HG03439 (cell line): ENCODE results near the gene CCL7.
"Not testable (repeated sequence)": the region's sequence is repeated elsewhere in the genome, so short reads cannot be mapped to it uniquely, and the experiment has no call there.

Experiments used
- ATAC-seq: cut with Tn5 transposase; IDR thresholded peaks from one replicate; pipeline ENCODE4 v1.9.1; 2021; ENCODE audit warnings: mild to moderate bottlenecking, moderate library complexity; ENCODE audit not compliant: unreplicated experiment

Gene CCL7

GRCh38 chr17:34269969-34270368 lies at the start of gene CCL7:
Gene CCL7, plus strand, starts transcription at chr17:34270221. Its CDS starts 70 bp downstream, at chr17:34270291.
- no peak for ATAC-seq

GRCh38 chr17:34220752-34221395 lies 49.1 kb upstream of the CCL7 start:
- no peak for ATAC-seq

GRCh38 chr17:34221411-34221810 lies 48.6 kb upstream of the CCL7 start:
- ATAC-seq = no peak

GRCh38 chr17:34222722-34223497 lies 47.1 kb upstream of the CCL7 start:
- ATAC-seq = no peak

DNA sequence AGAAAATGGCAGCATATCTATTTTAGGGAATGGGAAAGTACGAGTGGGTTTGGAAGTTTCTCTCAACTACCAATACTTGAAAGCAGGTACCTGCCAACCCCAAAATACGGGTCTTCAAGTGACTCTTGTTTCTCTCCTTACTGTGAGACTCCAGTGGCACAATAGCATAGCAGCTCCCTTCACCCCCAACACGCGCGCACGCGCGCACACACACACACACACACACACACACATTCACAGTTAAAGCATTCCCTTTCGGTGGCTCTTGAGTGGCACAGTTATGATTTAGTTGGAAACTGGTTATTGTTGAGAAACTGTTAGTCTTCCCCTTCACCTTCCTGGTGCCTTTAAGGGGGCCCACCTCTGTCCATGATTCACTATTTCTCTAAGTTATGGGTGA lies 45.0 kb upstream of the CCL7 start:
- ATAC-seq = no peak

GRCh38 chr17:34226011-34226743 lies 43.8 kb upstream of the CCL7 start:
- no peak for ATAC-seq

GRCh38 chr17:34226744-34227034 lies 43.3 kb upstream of the CCL7 start:
- ATAC-seq = no peak

GRCh38 chr17:34227293-34227692 lies 42.7 kb upstream of the CCL7 start:
- ATAC-seq = not testable (repeated sequence)

DNA sequence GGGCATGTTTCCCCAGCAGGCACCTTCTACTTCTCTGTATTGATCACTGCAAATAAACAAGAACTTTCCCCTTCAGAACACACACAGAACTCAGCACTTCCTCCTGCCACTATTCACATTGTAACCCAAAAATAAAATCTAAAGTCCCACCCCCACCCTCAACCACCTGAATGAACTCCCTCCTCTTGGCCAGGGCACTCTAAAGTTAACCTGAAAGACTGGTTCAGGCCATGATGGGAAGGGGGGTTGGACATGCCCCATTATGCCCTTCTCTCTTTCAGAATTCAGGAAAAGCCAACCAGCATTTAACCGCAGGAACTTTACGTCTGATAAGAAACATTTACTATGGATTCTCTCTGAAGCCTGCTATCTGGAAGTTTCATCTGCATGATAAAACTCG lies 42.3 kb upstream of the CCL7 start:
- no peak for ATAC-seq

- ATAC-seq = no peak
Measured at GRCh38 chr17:34228781-34229180, 41.2 kb upstream of the CCL7 start.

DNA sequence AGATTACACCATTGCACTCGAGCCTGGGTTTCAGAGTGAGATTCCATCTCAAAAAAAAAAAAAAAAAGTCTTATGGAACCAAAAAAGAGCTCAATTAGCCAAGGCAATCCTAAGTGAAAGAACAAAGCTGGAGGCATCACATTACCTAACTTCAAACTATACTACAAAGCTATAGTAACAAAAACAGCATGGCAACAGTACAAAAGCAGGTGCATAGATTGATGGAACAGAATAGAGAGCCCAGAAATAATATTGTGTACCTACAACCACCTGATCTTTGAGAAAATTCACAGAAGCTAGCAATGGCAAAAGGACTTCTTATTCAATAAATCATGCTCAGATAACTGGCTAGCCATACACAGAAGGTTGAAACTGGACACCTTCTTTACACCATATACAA lies 39.7 kb upstream of the CCL7 start:
- ATAC-seq = no peak

DNA sequence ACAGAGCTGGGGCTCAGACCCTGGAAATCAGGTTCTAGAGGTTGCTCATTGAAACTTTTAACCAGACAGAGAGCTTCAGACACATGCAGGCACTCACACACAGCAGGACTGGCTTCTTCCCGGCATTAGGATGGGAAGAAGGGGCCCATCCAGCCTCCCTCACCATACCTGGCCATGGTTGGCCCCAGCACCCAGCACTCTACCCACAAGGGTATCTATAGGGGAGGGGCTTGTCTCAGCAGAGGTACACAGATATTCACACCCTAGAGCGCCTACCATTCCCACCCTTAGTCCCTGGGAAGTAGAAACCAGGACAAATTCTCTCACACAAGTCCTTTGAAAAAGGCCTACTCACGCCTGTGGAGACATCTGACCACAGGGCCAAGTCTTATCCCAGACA lies 35.4 kb upstream of the CCL7 start:
- ATAC-seq = no peak

GRCh38 chr17:34235389-34236028 lies 34.5 kb upstream of the CCL7 start:
- ATAC-seq = no peak

DNA sequence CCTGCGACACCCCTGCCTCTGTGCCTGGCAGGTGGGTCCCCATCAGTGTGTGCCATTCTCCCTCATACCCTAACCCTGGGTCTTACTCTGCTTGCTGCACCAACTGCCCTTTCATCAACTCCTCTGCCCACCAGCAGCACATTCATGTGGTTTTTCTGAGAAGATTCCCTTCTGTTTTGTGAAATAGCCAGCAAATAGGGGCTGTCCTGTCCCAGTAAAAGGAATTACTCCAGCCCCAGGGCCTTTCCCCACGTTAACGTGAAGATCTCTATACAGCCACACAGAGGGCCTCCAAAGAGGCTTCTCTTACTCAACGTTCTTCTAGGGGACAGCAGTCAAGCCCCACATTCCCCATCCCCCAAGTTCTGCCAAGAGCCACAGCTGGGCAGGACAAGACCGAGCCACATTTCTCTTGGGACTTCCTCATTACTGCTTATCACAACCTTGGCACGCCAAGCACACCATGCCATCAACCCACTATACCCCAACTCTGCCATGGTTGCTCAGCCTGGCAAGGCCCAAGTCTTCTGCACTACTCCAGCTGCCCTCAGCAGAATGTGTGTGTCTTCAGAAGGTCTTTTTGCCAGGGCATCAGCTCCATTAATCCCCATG lies 33.6 kb upstream of the CCL7 start:
- no peak for ATAC-seq

DNA sequence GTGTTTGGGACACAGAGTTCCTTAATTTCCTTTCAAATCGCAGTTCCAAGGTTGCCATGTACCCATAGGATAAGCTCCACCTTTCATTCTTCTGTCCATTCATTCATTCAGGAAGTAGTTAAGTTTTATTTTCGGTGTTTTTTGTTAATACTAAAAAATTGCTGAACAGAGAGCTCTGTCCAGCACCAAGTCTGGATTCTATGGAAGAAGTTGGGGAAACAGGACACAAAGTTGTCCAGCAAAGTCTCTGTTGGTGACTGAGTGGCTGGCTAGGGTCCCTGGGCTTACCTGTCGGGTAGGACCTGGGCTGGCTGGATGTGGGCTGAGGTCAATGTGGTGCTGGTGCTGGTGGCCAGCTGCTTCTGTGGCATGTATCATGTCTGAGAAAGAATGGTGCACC lies 32.6 kb upstream of the CCL7 start:
- ATAC-seq = no peak

GRCh38 chr17:34241062-34241461 lies 29.0 kb upstream of the CCL7 start:
- ATAC-seq = no peak

DNA sequence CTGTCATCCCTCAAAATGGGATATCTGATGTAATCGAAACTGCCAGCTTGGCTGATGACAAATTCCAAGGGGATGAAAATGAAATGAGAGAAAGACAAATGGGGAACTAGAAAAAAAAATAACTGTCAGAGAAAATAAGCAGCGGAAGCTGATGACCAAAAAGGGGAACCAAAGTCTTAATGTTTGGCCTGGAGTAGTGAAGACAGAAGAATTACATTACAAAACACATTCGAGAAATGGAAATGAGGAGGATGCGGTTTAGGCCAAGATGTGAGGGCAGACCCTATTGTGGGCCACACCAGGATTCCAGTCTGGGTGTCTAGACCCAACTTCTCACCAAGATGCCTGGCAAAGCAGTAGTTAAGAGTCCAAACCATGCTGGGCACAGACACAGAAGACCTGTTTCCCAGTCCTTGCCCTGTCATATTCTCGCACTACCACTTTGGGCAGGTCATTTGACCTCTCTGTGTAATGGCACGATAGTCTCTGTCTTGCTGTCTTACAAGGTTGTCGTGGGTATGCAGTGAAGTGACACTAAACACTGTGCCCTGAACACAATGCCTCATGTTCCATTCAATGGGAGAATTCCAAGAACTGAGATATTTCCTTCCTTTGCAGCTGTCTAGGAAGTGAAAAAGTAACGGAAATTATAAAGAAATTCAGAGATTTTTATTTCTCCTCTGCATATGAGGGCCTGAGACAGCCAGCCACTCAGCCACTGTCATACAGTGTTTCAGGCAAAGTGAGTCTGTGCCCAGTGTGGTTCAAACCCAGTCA lies 27.2 kb upstream of the CCL7 start:
- ATAC-seq = no peak

- no peak for ATAC-seq
Measured at GRCh38 chr17:34243364-34244320, 26.4 kb upstream of the CCL7 start.

- ATAC-seq = no peak
Measured at GRCh38 chr17:34245351-34245905, 24.6 kb upstream of the CCL7 start.
